Gastroesophageal sphincter (tissue), 3 donors: Measurements from ENCODE around the gene LSP1.
A peak's percentile ranks its signal among the peaks of the same experiment; 100 is the strongest.

Experiments
- CTCF ChIP-seq, 4 experiments: fragments of 200-600 bp in 2 of 4; fragments of 450-650 bp in 2 of 4; sonication (generic) in 1 of 4; IDR thresholded peaks; one replicate each; pipeline ENCODE4 v1.5.1; 2017 to 2019; ENCODE audit warnings: antibody characterized with exemption in 4 of 4, mild to moderate bottlenecking in 2 of 4, moderate library complexity in 2 of 4
- EP300 ChIP-seq: sonication (generic); formaldehyde crosslinking; IDR thresholded peaks from one replicate; pipeline ENCODE4 v1.6.1; 2017; ENCODE audit warnings: antibody characterized with exemption, mild to moderate bottlenecking
- POLR2A ChIP-seq, 2 donors: fragments of 450-650 bp; IDR thresholded peaks; one replicate each; pipeline ENCODE4 v1.6.1; 2017; ENCODE audit warnings: antibody characterized with exemption in 2 of 2, mild to moderate bottlenecking in 2 of 2, moderate library complexity in 1 of 2
- POLR2AphosphoS5 ChIP-seq: sonication (generic); formaldehyde crosslinking; IDR thresholded peaks from one replicate; pipeline ENCODE4 v1.6.1; 2017; ENCODE audit warnings: antibody characterized with exemption

GRCh38 chr11:1832211-1832919, 20.5 kb upstream of the LSP1 start:
- peak in 3 of 4 experiments; percentile 93 to 100 (median 94) for TF ChIP-seq CTCF (IDR thresholded peaks at IDR 0.05)
- no peak for TF ChIP-seq EP300
- TF ChIP-seq POLR2A (IDR thresholded peaks at IDR 0.05): no peak
- TF ChIP-seq POLR2AphosphoS5: no peak
